ENCODE results near the gene THSD4. TPM values are rescaled to one million over a fixed set of nuclear protein-coding genes. Genes with fewer than 3 reads are reported as not detected.

Gene THSD4
- total and polyA plus RNA-seq, 2 of the 4 experiments (the other 2 are of a cell fraction) = 25.5 to 31.1 TPM

DNA sequence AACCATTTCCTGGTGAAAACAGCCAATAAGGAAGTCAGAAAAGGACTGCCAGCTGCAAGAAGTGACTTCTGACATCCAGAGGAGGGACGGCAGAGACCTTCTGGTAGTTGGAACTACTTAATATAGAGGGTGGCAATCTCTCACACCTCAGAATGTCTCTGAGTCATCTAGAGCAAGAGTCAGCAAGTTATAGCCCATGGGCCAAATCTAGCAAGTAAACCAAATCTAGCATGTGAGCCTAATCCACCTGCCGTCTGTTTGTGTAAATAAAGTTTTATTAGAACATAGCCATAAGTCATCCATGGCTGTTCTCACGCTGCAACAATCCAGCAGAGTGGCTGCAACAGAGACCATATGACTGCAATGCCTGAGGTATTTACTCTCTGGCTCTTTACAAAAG is 534.6 kb downstream of the THSD4 start:
- dilution Hi-C loops (cut with HindIII; ENCODE audit: low sequenced_read_pairs, unreplicated experiment) = no loop called here
- Histone ChIP-seq H4K20me1 (ENCODE audit: insufficient read depth, low read length) (peaks cover 5% of the 10 kb centered on the region; the same call in 1 of the 2 replicates), H2AFZ (replicated peaks; ENCODE audit: low read length, poor library complexity) (no peak overlapping the region), H3K4me2 (ENCODE audit: low read depth, low read length) (no peak overlapping the region), H3K27ac (ENCODE audit: insufficient read depth, low read length) (no peak overlapping the region), H4K5ac (ENCODE audit: low read depth, low read length) (no peak overlapping the region), H2AK9ac (replicated peaks; ENCODE audit: low read depth, low read length, poor library complexity) (no peak overlapping the region), H3K9me1 (ENCODE audit: insufficient read depth, low read length) (peaks cover 6% of the 10 kb centered on the region; the same call in 1 of the 2 replicates), H4K91ac (ENCODE audit: insufficient read depth, low read depth, low read length) (no peak overlapping the region), H3K4ac (ENCODE audit: low read depth, low read length) (no peak overlapping the region), H3K9ac (ENCODE audit: low read depth, low read length) (no peak overlapping the region), H3K14ac (replicated peaks; ENCODE audit: low read depth, low read length) (no peak overlapping the region), H2AK5ac (ENCODE audit: low read depth, low read length) (no peak overlapping the region), H3K23ac (ENCODE audit: low read depth, low read length) (no peak overlapping the region), H4K8ac (ENCODE audit: low read depth in 2 of 2, low read length in 2 of 2) (no peak overlapping the region), H3K9me3 (ENCODE audit: control insufficient read depth, insufficient read depth, low read length) (no peaks in the 10 kb centered on the region), H3K56ac (ENCODE audit: extremely low read depth, insufficient read depth, low read length) (no peak overlapping the region), H3K4me3 (ENCODE audit: insufficient read depth, low read depth, low read length) (no peak overlapping the region), H3K4me1 (ENCODE audit: control insufficient read depth, insufficient read depth, low read length) (peaks cover 6% of the 10 kb centered on the region), H3K36me3 (ENCODE audit: control insufficient read depth, insufficient read depth, low read length) (no peaks in the 10 kb centered on the region), H2BK5ac (ENCODE audit: low read depth, low read length, poor library complexity, severe bottlenecking) (no peak overlapping the region), H3K79me1 (ENCODE audit: low read depth in 1 of 2, low read length in 2 of 2) (peaks cover 0 to 2% of the 10 kb centered on the region in 2 experiments; a peak in 1 of 4 replicates), H2BK20ac (ENCODE audit: low read depth, low read length) (no peak overlapping the region), H2BK120ac (ENCODE audit: low read depth, low read length) (no peak overlapping the region), H3K27me3 (ENCODE audit: control insufficient read depth, insufficient read depth, low read length) (no peaks in the 10 kb centered on the region), H3K18ac (ENCODE audit: low read depth, low read length) (no peak overlapping the region), H2BK15ac (ENCODE audit: low read depth, low read length) (no peak overlapping the region)
- BruUV-seq (replicated peaks) = no TSS peak
- DNase-seq (peak; percentile 18), ATAC-seq (ENCODE audit: low read depth) (no peak)
- no peak for TF ChIP-seq SMC3 (IDR thresholded peaks at IDR 0.05; ENCODE audit: low read depth, low read length)
- no peak for TF ChIP-seq BHLHE40 (IDR thresholded peaks at IDR 0.05; ENCODE audit: low read depth, low read length)
- TF ChIP-seq, protein P1, sequence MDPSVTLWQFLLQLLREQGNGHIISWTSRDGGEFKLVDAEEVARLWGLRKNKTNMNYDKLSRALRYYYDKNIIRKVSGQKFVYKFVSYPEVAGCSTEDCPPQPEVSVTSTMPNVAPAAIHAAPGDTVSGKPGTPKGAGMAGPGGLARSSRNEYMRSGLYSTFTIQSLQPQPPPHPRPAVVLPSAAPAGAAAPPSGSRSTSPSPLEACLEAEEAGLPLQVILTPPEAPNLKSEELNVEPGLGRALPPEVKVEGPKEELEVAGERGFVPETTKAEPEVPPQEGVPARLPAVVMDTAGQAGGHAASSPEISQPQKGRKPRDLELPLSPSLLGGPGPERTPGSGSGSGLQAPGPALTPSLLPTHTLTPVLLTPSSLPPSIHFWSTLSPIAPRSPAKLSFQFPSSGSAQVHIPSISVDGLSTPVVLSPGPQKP (IDR thresholded peaks at IDR 0.05; ENCODE audit: borderline replicate concordance, low read depth, low read length) = no peak
- TF ChIP-seq RFX5 (IDR thresholded peaks at IDR 0.05; ENCODE audit: low read depth, low read length) = no peak
- no peak for TF ChIP-seq CHD1 (IDR thresholded peaks at IDR 0.05; ENCODE audit: low read depth, low read length)
- TF ChIP-seq, protein P2, sequence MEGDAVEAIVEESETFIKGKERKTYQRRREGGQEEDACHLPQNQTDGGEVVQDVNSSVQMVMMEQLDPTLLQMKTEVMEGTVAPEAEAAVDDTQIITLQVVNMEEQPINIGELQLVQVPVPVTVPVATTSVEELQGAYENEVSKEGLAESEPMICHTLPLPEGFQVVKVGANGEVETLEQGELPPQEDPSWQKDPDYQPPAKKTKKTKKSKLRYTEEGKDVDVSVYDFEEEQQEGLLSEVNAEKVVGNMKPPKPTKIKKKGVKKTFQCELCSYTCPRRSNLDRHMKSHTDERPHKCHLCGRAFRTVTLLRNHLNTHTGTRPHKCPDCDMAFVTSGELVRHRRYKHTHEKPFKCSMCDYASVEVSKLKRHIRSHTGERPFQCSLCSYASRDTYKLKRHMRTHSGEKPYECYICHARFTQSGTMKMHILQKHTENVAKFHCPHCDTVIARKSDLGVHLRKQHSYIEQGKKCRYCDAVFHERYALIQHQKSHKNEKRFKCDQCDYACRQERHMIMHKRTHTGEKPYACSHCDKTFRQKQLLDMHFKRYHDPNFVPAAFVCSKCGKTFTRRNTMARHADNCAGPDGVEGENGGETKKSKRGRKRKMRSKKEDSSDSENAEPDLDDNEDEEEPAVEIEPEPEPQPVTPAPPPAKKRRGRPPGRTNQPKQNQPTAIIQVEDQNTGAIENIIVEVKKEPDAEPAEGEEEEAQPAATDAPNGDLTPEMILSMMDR (conservative IDR thresholded peaks at IDR 0.05; ENCODE audit: low read depth, low read length) = no peak
- no peak for TF ChIP-seq RCOR1 (IDR thresholded peaks at IDR 0.05; ENCODE audit: insufficient replicate concordance, low read length)
- no peak for TF ChIP-seq CEBPB (IDR thresholded peaks at IDR 0.05; ENCODE audit: low read depth, low read length)
- TF ChIP-seq MAZ (IDR thresholded peaks at IDR 0.05; ENCODE audit: borderline replicate concordance, low read depth, low read length) = no peak
- TF ChIP-seq NFE2L2 (IDR thresholded peaks at IDR 0.05; ENCODE audit: low read depth, low read length) = no peak
- no peak for TF ChIP-seq USF2 (IDR thresholded peaks at IDR 0.05; ENCODE audit: low read depth, low read length)
- in situ Hi-C loops (cut with MboI; ENCODE audit: low sequenced_read_pairs) = loop anchor here (5.0 kb wide), 1 partner anchor 198 kb away; no protein-coding TSS in a partner anchor
- CTCF ChIA-PET = no interaction called here
- POLR2A ChIA-PET (ENCODE audit: unreplicated experiment) = interaction anchor here (0.5 kb wide), 1 partner anchor 849 kb away, joined by 3 read pairs; no protein-coding TSS in a partner anchor
- intact Hi-C loops (cut with micrococcal nuclease) = loop anchor here (5.0 kb wide), 2 partner anchors 72 to 263 kb away; no protein-coding TSS in a partner anchor
- 80% methylated on average over 1 of the region's 3 CpGs; no CpG with 5 or more reads in 1 of the 2 experiments for WGBS, 2 experiments (ENCODE audit: extremely low coverage in 2 of 2, insufficient read length in 1 of 2)

All from IMR-90 (cell line).